SK-MEL-5 (cell line): ENCODE results near the gene ENG. TPM values are rescaled to one million over a fixed set of nuclear protein-coding genes. Genes with fewer than 3 reads are reported as not detected.
A peak's percentile ranks its signal among the peaks of the same experiment; 100 is the strongest.

Experiments used
- DNase-seq: peaks from one replicate; pipeline ENCODE4 v3.0.0-alpha.2; 2016; ENCODE audit warnings: low read depth, low spot score
- in situ Hi-C: cut with HindIII; loops from 2 replicates; pipeline ENCODE4 v1.10.0; 2016; ENCODE audit warnings: low sequenced_read_pairs, high pct_unique_total_duplicates, low pct_unique_long_range_greater_than_20kb
- small RNA-seq, 2 experiments: library from RNA; depleted of rRNA; stranded (forward); fragments of <200 nt; gene quantifications; one replicate each; pipeline ENCODE3, GENCODE V24; 2014
- total RNA-seq: library from RNA; depleted of rRNA; stranded (reverse); fragments of >200 nt; shearing (Covaris generic); gene quantifications from 2 replicates; pipeline ENCODE4 v1.2.3, GENCODE V29; 2014; rRNA removed

Gene ENG
- total RNA-seq, 1 experiment from 2014 or later = 3.7 TPM

DNA sequence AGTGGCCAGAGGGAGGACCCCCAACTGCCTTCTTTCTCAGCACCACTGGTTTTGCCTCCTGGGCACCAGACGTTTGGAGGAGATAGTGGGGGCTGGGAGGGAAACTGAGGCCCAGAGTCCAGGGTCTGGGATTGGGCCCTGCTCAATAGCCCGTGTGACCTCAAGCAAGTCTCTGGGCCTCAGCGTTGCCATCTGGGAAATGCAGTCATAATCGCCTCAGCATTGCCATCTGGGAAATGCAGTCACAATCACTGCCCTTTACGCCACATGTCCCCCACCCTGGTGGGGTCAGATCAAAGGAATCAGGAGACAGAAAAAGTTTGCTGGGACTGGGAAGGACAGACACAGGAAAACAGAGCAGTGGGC lies 77.6 kb downstream of the ENG start:
- in situ Hi-C loops = no loop called here

DNA sequence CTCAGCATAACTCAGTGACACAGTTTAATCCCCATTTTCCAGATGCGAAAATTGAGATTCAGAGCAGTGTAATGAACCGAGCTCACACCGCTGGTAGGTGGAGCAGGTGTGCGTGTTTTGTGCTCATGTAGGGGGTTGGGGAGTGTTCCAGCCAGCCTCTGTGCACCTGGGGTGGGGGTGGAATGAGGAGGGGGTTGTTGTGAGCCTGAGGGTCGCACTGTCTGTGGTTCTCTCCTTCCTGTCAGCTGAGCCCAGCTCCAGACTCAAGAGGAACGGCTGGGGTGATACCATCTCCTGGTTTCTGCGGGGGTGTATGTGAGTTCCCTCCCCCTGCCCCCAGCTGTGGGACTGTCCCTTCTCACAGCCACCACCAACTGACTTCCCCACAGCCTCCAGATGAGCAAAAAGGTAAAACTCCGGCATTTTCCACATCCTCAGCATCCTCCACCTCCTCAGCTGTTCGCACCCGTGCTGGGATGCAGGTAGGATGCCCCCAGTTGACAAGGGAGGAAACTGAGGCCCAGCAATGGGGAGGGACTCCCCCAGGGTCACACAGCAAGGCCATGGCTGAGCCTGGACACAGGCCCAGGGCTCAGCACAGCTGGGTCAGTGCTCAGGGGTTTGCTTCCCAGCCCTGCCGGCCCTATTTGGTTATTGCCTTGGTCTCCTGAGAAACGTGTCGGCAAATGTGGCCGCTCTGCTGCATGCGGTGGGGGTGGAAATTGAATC lies 78.1 kb downstream of the ENG start:
- in situ Hi-C loops = no loop called here
- no peak for DNase-seq

More for the DNA sequence above, 77.6 kb downstream of the ENG start:
- DNase-seq = no peak

DNA sequence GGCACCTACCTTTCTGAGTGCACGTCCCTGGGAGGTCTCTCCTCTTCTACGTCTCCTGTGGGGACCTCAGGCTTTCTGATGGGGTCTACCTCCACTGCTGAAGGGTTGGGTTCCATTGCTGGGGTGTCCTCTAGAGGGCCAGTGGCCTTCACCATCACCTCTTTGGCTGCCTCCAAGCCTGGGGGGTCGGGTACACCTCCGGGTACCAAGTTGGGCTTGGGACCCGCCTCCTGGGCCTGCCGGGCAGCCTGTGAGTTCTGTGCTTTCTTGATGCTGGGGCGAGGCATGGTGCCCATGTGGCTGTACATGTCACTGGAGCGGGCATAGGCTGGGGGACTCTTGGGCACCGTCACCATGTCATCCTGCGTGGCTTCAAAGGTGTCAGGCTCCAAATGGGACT lies 80.5 kb downstream of the ENG start:
- DNase-seq = no peak
- in situ Hi-C loops = no loop called here

DNA sequence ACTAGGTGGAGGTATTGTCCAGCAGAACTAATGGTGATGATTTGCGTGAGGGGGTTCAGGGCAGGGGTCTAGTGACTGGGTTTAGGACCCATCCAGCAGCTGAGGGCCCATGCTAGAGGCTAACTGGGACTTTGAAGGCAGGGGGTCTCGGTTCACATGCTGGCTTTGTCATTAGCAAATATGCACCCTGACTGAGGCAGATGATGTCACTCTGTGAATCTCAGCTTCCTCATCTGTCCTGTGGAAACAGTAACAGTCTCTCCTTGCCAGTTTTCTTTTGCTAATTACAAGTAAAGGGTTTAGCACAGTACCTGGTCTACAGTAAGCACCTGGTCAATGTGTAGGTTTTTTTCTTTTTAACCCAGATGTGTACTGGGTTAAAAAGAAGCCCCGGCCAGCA lies 81.2 kb downstream of the ENG start:
- in situ Hi-C loops = no loop called here
- no peak for DNase-seq

DNA sequence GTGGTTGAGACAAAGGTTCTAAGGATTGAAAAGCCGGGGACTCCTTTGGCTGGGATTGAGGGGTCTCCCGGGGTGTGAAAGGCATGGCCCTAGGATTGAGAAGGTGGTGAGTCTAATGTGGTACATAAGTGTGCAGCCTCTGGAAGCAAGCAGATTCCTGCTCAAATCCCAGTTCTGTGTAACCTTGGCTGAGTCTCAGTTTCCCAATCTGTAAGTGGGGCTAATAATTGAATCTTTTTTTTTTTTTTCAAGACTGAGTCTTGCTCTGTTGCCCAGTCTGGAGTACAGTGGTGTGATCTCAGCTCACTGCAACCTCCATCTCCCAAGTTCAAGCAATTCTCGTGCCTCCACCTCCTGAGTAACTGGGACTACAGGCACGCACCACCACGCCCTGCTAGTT lies 81.9 kb downstream of the ENG start:
- DNase-seq = no peak
- in situ Hi-C loops = no loop called here

DNA sequence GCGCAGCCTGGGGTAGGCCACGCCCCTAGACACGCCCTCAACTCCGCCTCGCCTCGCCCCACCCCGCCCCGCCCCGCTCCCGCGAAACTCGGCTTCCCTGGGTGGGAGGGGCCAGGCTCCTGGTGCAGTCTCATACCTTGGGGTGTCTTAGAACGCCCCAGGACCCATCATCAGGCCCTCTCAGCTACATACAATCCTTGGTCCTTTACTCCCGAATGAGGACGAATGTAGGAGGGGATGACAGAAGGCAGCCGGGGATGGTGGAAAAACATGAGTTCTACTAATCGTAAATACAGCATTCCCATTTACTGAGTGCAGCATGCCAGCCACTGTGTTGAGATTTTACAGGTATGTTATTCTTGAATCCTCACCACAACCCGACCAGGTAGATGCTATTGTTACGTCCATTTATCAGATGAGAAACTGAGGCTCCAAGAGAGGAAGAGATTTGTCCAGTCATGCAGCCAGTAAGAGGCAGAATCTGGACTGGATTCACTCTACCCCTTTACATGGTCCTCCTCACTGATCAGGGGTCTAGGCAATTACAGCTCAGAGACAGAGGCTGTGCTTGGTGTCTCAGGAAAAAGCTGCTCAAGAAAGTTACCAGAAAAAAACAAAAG lies 82.8 kb downstream of the ENG start:
- in situ Hi-C loops = no loop called here
- no peak for DNase-seq

DNA sequence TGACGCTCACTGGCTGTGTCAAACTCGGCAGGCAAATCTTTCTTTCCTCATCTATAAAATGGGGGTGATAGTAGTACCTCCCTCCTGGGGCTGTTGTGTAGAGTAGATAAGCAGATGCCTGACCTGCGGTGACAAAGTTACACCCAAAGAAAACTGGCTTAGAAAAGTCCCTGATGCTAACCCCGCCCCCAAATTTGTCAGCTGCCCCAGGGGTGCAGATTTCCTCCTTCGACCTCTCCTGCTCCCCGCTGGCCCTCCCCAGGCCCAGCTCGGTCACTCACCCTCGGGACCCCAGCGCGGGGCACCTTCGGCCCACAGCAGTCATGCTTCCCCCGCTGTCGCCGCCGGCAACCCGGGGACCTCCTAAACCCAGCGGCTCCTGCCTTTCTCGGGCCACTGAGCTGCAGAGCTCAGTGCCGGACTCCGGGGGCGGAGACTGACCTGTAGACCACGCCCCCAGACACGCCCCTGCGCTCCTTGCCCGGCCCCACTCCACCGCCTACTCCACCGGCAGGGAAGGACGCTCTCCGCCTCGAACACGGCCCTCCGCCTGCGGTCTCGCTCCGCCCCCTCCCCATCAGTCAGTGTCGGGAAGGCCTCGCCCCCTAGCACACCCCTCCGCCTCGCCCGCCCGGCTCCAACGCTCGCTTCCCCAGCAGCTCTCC lies 83.4 kb downstream of the ENG start:
- in situ Hi-C loops = no loop called here
- DNase-seq = peak; percentile 98

DNA sequence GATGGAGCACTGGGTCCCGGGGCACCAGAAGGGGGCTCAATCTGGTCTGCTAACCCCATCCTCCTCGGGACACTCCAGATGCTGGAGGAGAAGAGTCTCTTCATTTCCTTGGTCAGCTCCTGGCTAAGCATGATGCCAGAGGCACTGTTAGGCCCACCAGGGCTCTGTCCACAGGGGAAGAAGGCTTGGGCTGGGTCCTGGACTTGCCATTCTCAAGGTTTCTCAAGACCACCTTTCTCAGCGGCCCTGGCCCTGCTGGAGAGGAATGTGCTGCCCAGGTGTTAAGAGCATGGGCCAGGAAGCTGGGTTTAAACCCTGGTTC lies 83.9 kb downstream of the ENG start:
- in situ Hi-C loops = no loop called here
- DNase-seq = no peak

DNA sequence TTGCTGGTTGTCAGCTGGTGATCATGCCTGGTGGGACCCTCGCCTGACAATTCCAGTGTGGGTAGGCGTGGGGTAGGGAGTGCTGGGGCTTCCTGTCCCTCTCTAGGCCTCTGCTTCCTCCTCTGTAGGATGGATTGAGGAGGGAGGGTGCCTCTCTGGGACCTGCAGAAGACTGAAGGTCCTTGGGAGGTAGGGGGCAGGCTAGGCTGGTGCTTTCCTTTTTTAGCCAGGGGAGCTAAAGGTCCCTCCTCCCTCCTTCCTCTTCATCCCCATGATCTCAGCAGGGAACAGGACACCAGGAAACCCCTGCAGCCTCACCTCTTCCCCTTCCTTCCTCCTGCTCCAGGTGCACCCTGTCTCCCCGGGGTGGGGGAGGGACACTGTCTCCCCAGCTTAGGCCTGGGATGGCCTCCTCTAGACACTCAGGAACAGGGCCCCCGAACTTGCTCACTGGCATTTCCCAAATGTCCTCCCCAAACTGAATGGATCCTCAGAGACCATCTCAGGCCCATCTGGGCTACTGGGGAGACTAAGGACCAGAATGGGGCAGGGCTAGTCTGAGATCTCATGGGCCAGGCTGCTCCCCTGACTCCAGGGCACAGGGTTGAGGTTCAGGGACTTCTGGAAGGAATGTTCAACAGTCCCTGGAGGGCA lies 84.4 kb downstream of the ENG start:
- DNase-seq = no peak
- in situ Hi-C loops = no loop called here

DNA sequence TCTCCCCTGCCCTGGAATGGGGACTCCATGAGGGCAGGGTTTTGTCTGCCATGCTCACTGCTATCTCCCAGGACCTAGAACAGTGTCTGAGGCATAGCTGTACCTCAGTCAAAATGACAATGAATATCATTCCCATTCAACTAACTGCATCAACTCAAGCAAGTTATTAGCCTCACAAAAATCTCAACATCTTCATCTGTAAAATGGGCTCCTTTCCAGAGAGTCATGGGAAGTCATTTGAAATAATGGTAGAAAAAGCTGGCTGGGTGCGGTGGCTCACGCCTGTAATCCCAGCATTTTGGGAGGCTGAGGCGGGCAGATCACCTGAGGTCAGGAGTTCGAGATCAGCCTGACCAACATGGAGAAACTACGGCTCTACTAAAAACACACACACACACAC lies 85.4 kb downstream of the ENG start:
- in situ Hi-C loops = no loop called here
- DNase-seq = no peak

DNA sequence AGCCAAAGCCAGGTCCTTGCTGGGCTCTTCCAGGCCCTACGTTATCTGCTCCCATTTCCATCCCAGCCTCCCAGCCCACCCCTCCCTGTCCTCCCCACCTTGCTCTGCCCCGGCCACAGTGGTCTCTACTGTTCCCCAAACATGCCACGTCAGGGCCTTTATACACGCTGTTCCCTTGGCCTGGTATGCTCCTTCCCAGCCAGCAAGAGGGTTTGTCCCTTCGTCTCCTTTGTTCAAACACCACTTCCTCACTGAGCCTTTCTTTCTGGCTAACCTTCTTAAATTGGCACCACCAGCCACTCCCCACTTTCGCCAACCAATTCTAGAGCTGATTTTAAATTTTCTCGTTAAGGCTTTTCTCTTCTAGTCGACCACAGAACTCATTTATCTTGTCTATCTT lies 85.8 kb downstream of the ENG start:
- no peak for DNase-seq
- in situ Hi-C loops = no loop called here

DNA sequence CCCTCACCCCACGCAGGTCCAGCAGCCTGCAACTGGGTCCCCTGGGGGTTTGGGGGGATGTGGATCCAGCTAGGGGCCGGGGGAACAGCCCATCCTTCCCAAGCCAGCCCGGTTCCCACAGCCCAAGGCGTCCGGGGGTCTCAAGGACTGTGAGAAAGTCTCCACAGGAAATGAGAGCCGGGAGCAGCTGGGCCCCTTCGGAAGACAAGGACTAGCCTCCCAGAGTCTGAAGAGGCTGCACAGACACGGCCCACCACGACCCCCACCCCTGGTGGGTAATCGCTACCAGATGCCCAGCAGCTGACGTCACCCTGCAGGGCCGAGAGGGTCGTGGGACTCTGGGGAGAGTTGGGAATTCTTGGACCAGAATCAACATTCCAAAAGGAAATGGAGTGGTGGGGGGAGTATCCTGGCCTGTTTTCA lies 86.5 kb downstream of the ENG start:
- in situ Hi-C loops = no loop called here
- no peak for DNase-seq

DNA sequence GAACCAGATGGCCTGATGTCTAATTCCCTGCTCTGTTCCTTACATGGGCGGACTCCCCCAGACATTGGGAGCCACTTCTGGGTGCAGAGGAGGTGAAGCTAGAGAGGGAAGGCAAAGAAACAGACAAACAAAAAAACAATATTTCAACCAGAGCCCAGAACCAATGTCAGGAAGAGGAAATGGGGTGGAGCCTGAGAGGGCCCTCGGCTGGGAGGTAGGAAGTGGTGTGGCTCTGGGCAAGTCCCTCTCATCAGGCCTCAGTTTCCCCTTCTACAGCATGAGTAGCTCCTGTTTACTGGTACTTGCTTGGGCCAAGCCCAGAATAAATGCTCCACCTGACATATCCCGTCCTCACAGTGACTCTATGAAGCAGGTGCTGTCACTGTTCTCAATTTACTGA lies 87.0 kb downstream of the ENG start:
- no peak for DNase-seq
- in situ Hi-C loops = no loop called here

DNA sequence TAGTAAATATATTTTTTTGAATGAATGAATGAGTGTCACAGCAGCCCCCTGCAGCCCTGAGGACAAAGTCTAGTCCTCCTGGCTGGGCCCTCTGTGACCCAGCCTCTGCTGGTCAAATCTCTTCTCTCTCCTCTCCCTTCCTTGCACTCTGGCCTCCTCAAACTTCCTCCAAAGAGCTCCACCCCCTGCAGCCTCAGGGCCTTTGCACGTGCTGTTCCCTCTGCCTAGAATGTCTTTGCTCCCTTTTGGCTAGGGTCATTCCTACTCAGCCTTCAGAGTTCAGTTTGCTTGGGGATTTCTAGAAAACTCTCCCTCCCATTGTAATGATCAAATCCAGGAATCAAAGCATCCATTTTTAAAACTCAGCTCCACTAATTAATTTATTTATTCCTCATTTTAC lies 89.0 kb downstream of the ENG start:
- in situ Hi-C loops = no loop called here
- DNase-seq = no peak

Small RNA genes within 50 kb of the gene (small RNA-seq; reads per million reads assigned to genes)
- gene MIR4672 = 0 reads per million in 2 experiments
- gene RF00019 = 0 reads per million in 2 experiments
- 0 reads per million in 2 experiments for gene RNA5SP296

Other genes with a start within 250 kb of the ENG start
- 41.3 and 41.5 TPM in 2 replicates for gene STXBP1, start 242.4 kb downstream of the ENG start, total RNA-seq
- 0.11 TPM in 2 replicates for gene CFAP157, start 147.7 kb downstream of the ENG start, total RNA-seq
- gene PTRH1, start 139.0 kb downstream of the ENG start, total RNA-seq = 26.9 and 35.5 TPM in 2 replicates
- 0.11 and 0.16 TPM in 2 replicates for gene TTC16, start 138.6 kb downstream of the ENG start, total RNA-seq
- gene TOR2A, start 119.4 kb downstream of the ENG start, total RNA-seq = 9.0 and 10.5 TPM in 2 replicates
- gene SH2D3C, start 76.0 kb downstream of the ENG start, total RNA-seq = 0.08 and 0.11 TPM in 2 replicates
- 22.1 and 32.7 TPM in 2 replicates for gene CDK9, start 68.6 kb downstream of the ENG start, total RNA-seq
- 41.4 and 45.2 TPM in 2 replicates for gene FPGS, start 51.8 kb downstream of the ENG start, total RNA-seq
- gene AK1, start 23.0 kb upstream of the ENG start, total RNA-seq = 50.6 and 53.0 TPM in 2 replicates
- 10.1 TPM in 2 replicates for gene ST6GALNAC6, start 44.9 kb upstream of the ENG start, total RNA-seq
- 5.2 and 7.4 TPM in 2 replicates for gene ST6GALNAC4, start 62.4 kb upstream of the ENG start, total RNA-seq
- gene PIP5KL1, start 76.1 kb upstream of the ENG start, total RNA-seq = 0.32 TPM in 1 of 2 replicates, not detected in the other
- gene DPM2, start 83.2 kb upstream of the ENG start, total RNA-seq = 31.4 and 34.9 TPM in 2 replicates
- 28.5 and 31.1 TPM in 2 replicates for gene EEIG1, start 126.3 kb upstream of the ENG start, total RNA-seq
- 11.9 and 15.1 TPM in 2 replicates for gene NAIF1, start 212.7 kb upstream of the ENG start, total RNA-seq
- 26.5 and 30.8 TPM in 2 replicates for gene SLC25A25, start 213.6 kb upstream of the ENG start, total RNA-seq